GM12878 (cell line): Measurements from ENCODE around the gene NFKB2. TPM values are rescaled to one million over a fixed set of nuclear protein-coding genes. Genes with fewer than 3 reads are reported as not detected.

Experiments used
- ATAC-seq: fragments of 200-7000 bp; cut with Tn5 transposase; 3 replicates; pipeline ENCODE4 v1.9.1; 2020; ENCODE audit warnings: mild to moderate bottlenecking, moderate library complexity
- BruUV-seq: library from RNA; stranded (reverse); fragments of 400-500 nt; replicated peaks from 2 replicates; lab custom pipeline; 2021; lab: Mats Ljungman, UMichigan
- CTCF ChIA-PET: fragments of 300-600 bp; sonication (Branson Sonifier 250); formaldehyde crosslinking; extraction: SDS; loops from one replicate; lab custom pipeline; 2021; ENCODE audit warnings: inconsistent platforms; lab: Yijun Ruan, JAX
- POLR2A ChIA-PET: fragments of 350-600 bp; formaldehyde crosslinking; extraction: SDS; loops from one replicate; lab custom pipeline; 2021; ENCODE audit warnings: inconsistent platforms; lab: Charles Lee
- RAD21 ChIA-PET: fragments of 300-600 bp; sonication (Branson Sonifier 250); formaldehyde crosslinking; loops from one replicate; lab custom pipeline; 2023; ENCODE audit warnings: antibody characterized with exemption; ENCODE audit not compliant: unreplicated experiment; lab: Charles Lee
- SMC1A ChIA-PET: fragments of 300-600 bp; sonication (Branson Sonifier 250); formaldehyde crosslinking; loops from one replicate; lab custom pipeline; 2023; ENCODE audit not compliant: unreplicated experiment, uncharacterized antibody; lab: Charles Lee
- DNase-seq: peaks from one replicate; pipeline ENCODE4 v3.0.0-alpha.2; 2011; ENCODE audit warnings: low read depth, low spot score
- FAIRE-seq: peaks from 3 replicates; lab custom pipeline; 2011; peaks lifted over from hg19 to GRCh38; lab: Jason Lieb, UNC
- H2AFZ ChIP-seq: 2 replicates; pipeline ENCODE4 v1.6.0; 2011; ENCODE audit warnings: low read depth, low read length, control low read depth; ENCODE audit not compliant: control insufficient read depth
- H3K27ac ChIP-seq: 2 replicates; pipeline ENCODE4 v1.5.1; 2011; ENCODE audit warnings: control low read depth; ENCODE audit not compliant: control insufficient read depth, insufficient read depth
- H3K27me3 ChIP-seq, 2 experiments: replicated peaks in 1 of 2; 2 replicates each; pipeline versions ENCODE4 v1.6.0 to v1.6.1; 2011; ENCODE audit warnings: low read length in 1 of 2; ENCODE audit not compliant: control insufficient read depth in 2 of 2, insufficient read depth in 2 of 2
- H3K36me3 ChIP-seq, 2 experiments: 2 replicates each; pipeline ENCODE4 v1.5.1; 2011; ENCODE audit warnings: low read length in 1 of 2; ENCODE audit not compliant: control insufficient read depth in 2 of 2, insufficient read depth in 2 of 2
- H3K4me1 ChIP-seq: 2 replicates; pipeline ENCODE4 v1.6.1; 2011; ENCODE audit warnings: mild to moderate bottlenecking, low read length, moderate library complexity, mixed read lengths; ENCODE audit not compliant: control insufficient read depth, insufficient read depth
- H3K4me2 ChIP-seq: 2 replicates; pipeline ENCODE4 v1.6.0; 2011; ENCODE audit warnings: control low read depth; ENCODE audit not compliant: control insufficient read depth, insufficient read depth
- H3K4me3 ChIP-seq: fragments of 200-600 bp; sonication (generic); 2 replicates; pipeline ENCODE4 v1.5.1; 2016
- H3K79me2 ChIP-seq: 2 replicates; pipeline ENCODE4 v1.6.0; 2011; ENCODE audit warnings: low read length; ENCODE audit not compliant: control insufficient read depth, insufficient read depth
- H3K9ac ChIP-seq: 2 replicates; pipeline ENCODE4 v1.8.0; 2011; ENCODE audit warnings: low read length, control low read depth, mixed read lengths; ENCODE audit not compliant: control insufficient read depth, insufficient read depth
- H3K9me3 ChIP-seq: replicated peaks from 3 replicates; pipeline ENCODE4 v1.5.1; 2011; ENCODE audit warnings: mild to moderate bottlenecking, low read length; ENCODE audit not compliant: control insufficient read depth, insufficient read depth
- H4K20me1 ChIP-seq: 2 replicates; pipeline ENCODE4 v1.6.0; 2011; ENCODE audit not compliant: control insufficient read depth, insufficient read depth
- NFIC ChIP-seq: IDR thresholded peaks from 2 replicates; pipeline ENCODE4 v1.6.1; 2012; ENCODE audit warnings: low read depth, mild to moderate bottlenecking, inconsistent platforms, low read length, moderate library complexity
- ZBTB4 ChIP-seq: fragments of 450-650 bp; formaldehyde crosslinking; IDR thresholded peaks from 2 replicates; pipeline ENCODE4 v1.4.0; 2022; ENCODE audit warnings: mild to moderate bottlenecking, moderate library complexity
- WGBS: methylation state at CpG from one replicate; pipeline ENCODE4 v1.1.6; 2016; ENCODE audit warnings: low lambda C conversion rate; ENCODE audit not compliant: insufficient replicate concordance, insufficient coverage; ENCODE audit errors: missing lambda C conversion rate; 5-methylcytosine and 5-hydroxymethylcytosine counted together
- in situ Hi-C: fragments of 300-500 bp; cut with MboI; formaldehyde crosslinking; loops from 9 replicates; pipeline ENCODE4 v1.14.3; 2018; ENCODE audit warnings: mixed read lengths
- intact Hi-C: fragments of 100-400 bp; cut with micrococcal nuclease; formaldehyde crosslinking; loops from one replicate; pipeline ENCODE4 v1.14.2; 2022; ENCODE audit not compliant: unreplicated experiment
- polyA plus RNA-seq, 11 experiments: library from polyadenylated mRNA; depleted of rRNA in 4 of 11; unstranded in 6 of 11; stranded (reverse) in 5 of 11; fragments of >200 nt; fragmentation: Nextera tagmentation in 4 of 11; fragmentation: Illumina TruSeq in 1 of 11; extraction: Ambion mirVana in 4 of 11; extraction: Trizol in 1 of 11; gene quantifications; 1 replicate in 1 of 11; 2 replicates in 10 of 11; pipeline versions ENCODE4 v1.2.1 to v1.2.3, GENCODE V29; 2011 to 2016; ENCODE audit warnings: inconsistent platforms in 2 of 11, missing spikeins in 2 of 11, low read depth in 1 of 11
- total RNA-seq, 4 experiments: library from RNA; depleted of rRNA in 3 of 4; stranded (reverse); fragments of >200 nt in 3 of 4; fragmentation: Illumina TruSeq in 1 of 4; extraction: Trizol in 1 of 4; gene quantifications; 2 replicates each; pipeline versions ENCODE4 v1.2.1 to v1.2.3, GENCODE V29; 2013 to 2021

Gene NFKB2
- total and polyA plus RNA-seq, 10 of the 15 experiments (the other 5 are each of a cell fraction or from before 2014, with no cell fraction given), result 0.56 to 144 (median 49.4) TPM

GRCh38 chr10:102358712-102359382, 36.7 kb upstream of the NFKB2 start (continued):
- no peak for TF ChIP-seq ZBTB4 (CRISPR knock-in tag)

- Histone ChIP-seq H3K4me3 (no peak overlapping the region), H3K79me2 (no peaks in the 10 kb centered on the region), H3K9ac (no peak overlapping the region), H3K4me2 (no peak overlapping the region), H2AFZ (no peak overlapping the region), H3K36me3 (peaks cover 39 to 54% of the 10 kb centered on the region in 2 experiments), H3K27ac (no peak overlapping the region), H3K9me3 (no peaks in the 10 kb centered on the region; the same call in 2 of the 3 replicates), H3K4me1 (no peaks in the 10 kb centered on the region), H3K27me3 (no peaks in the 10 kb centered on the region), H4K20me1 (no peaks in the 10 kb centered on the region; the same call in 1 of the 2 replicates)
- CTCF ChIA-PET, result no interaction called here
- POLR2A ChIA-PET, result no interaction called here
- RAD21 ChIA-PET, result no interaction called here
- DNase-seq, result no peak
- no TSS peak for BruUV-seq
- in situ Hi-C loops (no loop called here), intact Hi-C loops (no loop called here)
- ATAC-seq, result no peak
- FAIRE-seq, result no peak
- SMC1A ChIA-PET, result no interaction called here
- 95% methylated on average over 1 of the region's 1 CpG for WGBS
- TF ChIP-seq NFIC, result no peak
These were observed 28.1 kb upstream of the NFKB2 start for GRCh38 chr10:102367441-102367840.
